GM13976 (cell line): ENCODE measurements around the gene SNX3.

Source experiments
- DNase-seq: peaks from one replicate; pipeline ENCODE4 v3.0.0; 2012; ENCODE audit warnings: low spot score
- in situ Hi-C: fragments of 300-500 bp; cut with MboI; formaldehyde crosslinking; loops from one replicate; pipeline ENCODE4 v1.12.0; 2022; ENCODE audit warnings: low sequenced_read_pairs, mixed read lengths, inconsistent platforms; ENCODE audit not compliant: unreplicated experiment
- TF ChIP-seq, protein P1 (sequence below): IDR thresholded peaks from 2 replicates; pipeline ENCODE4 v1.5.1; 2012; ENCODE audit warnings: borderline replicate concordance, mild to moderate bottlenecking; ENCODE audit not compliant: insufficient read depth; ENCODE audit errors: extremely low read depth, missing control alignments, control extremely low read depth

Gene SNX3

DNA sequence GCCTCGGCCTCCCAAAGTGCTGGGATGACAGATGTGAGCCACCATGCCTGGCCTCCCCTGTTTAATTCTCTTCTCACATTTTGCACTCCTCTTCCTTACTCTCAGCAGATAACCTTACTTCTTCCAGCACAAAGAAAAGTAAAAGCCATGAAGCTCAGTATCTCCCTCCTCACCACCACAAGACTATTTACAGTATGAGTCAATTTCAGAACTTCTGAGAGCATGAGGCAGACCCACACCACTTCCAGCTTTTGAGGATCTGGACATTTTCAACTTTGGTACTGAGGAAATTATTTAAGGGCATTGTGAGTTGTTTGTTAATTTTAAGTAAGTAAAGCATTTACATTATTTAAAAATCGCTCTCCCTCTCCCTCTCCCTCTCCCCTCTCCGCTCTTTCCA, 8.0 kb upstream of the SNX3 start:
- TF ChIP-seq, protein P1, sequence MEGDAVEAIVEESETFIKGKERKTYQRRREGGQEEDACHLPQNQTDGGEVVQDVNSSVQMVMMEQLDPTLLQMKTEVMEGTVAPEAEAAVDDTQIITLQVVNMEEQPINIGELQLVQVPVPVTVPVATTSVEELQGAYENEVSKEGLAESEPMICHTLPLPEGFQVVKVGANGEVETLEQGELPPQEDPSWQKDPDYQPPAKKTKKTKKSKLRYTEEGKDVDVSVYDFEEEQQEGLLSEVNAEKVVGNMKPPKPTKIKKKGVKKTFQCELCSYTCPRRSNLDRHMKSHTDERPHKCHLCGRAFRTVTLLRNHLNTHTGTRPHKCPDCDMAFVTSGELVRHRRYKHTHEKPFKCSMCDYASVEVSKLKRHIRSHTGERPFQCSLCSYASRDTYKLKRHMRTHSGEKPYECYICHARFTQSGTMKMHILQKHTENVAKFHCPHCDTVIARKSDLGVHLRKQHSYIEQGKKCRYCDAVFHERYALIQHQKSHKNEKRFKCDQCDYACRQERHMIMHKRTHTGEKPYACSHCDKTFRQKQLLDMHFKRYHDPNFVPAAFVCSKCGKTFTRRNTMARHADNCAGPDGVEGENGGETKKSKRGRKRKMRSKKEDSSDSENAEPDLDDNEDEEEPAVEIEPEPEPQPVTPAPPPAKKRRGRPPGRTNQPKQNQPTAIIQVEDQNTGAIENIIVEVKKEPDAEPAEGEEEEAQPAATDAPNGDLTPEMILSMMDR = no peak
- no peak for DNase-seq
- in situ Hi-C loops = no loop called here

DNA sequence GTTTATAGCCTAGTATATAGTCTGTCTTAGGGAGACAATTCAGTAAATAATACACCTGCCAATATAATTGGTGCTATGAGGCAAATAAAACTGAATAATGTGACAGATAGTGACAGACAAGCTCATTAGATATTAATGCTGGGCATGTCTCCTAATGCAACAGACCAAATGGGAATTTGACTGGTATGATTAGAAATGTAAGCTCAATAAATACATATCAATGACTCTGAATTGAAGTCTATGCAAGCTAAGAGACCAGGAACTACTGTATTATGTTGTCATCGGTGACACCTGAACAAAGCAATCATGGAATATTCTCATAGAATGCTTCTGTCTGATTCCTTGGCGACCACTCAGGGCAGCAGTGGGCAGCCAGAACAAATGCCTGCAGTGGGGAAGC, 2.5 kb upstream of the SNX3 start:
- in situ Hi-C loops = no loop called here
- DNase-seq = no peak
- TF ChIP-seq, protein P1 = no peak

DNA sequence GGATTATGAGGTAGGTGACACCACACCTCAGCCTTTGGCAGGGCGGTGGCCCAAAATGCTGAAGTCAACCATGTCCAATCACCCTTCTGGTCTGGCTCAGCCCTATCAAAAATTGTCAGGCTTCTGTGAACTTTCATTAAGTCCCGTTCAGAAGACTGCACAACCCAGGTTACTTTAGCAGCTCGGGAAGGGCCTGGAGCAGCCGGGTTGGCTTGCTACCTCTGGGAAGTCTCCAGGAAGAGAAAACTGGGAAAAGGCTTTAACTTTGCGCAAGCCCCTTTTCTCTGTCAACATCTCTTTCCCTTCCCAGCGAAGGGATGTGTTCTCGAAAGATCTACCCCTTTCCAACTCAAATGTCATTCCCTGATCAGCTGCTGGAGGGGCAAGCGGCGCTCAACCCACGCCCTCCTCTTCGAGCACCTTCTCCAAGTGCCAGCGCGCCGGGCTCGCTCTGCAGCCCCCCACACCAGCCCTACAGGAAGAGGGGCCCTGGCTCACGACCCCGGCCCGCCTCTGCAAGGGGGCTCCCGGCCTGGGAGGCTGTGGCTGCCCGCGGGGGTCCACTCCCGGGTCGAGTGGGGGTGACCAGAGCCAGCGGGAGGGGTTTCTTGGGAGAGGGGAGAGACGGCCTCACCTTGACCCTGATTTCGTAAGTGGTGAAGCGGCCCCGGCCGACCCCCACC, 573 bp downstream of the SNX3 start:
- TF ChIP-seq, protein P1 = no peak
- in situ Hi-C loops = no loop called here
- peak; percentile 65 for DNase-seq

DNA sequence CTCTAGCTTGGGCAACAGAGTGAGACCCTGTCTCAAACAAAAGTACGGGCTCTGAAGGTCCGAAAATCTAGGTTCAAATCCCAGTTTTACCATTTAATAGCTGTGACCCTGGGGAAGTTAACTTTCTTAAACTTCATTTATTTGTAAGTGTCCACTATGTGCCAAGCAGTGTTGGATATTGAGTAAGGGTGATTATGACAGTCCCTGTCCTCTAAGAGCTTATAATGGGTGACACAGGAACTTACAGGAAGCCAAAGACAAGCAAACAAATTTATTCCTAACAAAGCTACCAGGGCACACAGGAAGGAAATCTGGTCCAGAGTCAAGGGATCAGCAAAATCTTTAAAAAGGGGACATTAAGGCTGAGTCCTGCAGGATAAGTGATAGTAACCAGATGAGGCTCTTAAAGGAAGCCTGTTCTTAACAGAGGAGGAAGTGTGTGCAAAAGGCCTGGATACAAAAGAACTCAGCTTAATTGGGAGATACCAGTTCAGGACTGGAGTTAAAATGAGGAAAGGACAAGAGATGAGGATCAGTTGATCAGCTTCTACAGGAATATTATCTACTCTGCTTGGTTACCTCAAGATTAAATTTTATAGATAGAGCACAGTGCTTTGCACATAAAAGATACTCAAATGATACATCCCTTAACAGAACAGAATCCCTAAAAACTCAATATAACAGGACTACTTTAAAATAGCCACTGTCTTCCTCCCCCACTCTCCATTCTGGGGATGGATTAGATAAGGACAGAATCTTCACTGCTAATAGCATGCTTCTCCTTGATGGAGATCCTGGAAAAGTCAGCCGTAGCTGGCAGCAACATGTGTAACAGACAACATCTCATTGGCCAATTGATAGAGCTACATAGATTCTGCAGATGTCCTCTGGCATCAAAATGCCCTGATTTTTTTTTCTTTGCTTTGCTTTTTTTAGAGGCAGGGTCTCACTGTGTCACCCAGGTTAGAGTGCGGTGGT, 6.1 kb downstream of the SNX3 start:
- TF ChIP-seq, protein P1 = no peak
- in situ Hi-C loops = loop anchor here (10.0 kb wide), 1 partner anchor 230 kb away; no protein-coding TSS in a partner anchor
- DNase-seq = no peak

DNA sequence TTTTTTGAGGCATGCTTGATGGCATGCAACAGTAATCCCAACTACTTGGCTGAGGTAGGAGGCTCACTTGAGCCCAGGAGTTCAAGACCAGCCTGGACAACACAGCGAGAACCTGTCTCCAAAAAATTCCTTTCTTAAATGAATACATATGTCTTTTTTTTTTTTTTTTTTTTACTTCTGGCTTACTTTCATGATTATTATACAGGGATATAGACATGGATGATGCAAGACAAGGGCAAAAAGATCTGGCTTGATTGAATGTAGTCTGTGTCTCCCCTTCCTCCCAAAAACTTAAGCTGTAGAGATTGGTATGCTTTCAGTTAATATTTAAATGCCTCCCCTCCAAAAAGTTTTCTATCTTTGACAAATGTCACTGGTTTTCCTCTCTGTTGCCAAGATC, 7.6 kb downstream of the SNX3 start:
- DNase-seq = no peak
- in situ Hi-C loops = loop anchor here (10.0 kb wide), 1 partner anchor 232 kb away; no protein-coding TSS in a partner anchor
- TF ChIP-seq, protein P1 = no peak

DNA sequence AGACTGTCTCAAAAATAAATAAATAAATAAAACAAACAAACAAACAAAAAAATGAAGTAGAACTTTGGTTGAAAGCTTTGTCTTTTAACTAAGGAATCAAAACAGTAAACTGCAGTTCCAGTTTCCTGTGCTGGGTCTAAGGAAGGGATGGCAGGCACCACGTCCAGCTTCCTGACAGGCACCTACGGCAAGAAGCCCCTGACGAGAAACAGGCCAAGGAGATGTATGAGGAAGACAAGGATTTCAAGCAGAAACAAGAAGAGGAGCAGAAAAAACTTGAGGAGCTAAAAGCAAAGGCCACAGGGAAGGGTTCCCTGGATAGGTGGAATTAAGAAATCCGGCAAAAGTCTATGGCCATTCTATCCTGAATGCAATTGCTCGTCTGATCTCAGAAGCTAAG, 8.8 kb downstream of the SNX3 start:
- TF ChIP-seq, protein P1 = no peak
- no peak for DNase-seq
- in situ Hi-C loops = loop anchor here (10.0 kb wide), 1 partner anchor 233 kb away; no protein-coding TSS in a partner anchor
